CD4-positive, CD25-positive, alpha-beta regulatory T cell (primary cell): ENCODE results near the gene EEF1AKMT4. TPM values are rescaled to one million over a fixed set of nuclear protein-coding genes. Genes with fewer than 3 reads are reported as not detected.

Experiments
- ATAC-seq, 2 donors: fragments of 150-1000 bp; cut with Tn5 transposase; one replicate each; pipeline ENCODE4 v1.10.0; 2021; ENCODE audit warnings: low read depth in 2 of 2, moderate number of reproducible peaks in 2 of 2, moderate library complexity in 1 of 2
- DNase-seq, 3 donors: peaks; one replicate each; pipeline versions ENCODE4 v3.0.0 to v3.0.0-alpha.2; 2012 to 2022; ENCODE audit warnings: mixed read lengths in 1 of 3
- H3K27ac ChIP-seq: one replicate; pipeline ENCODE4 v1.7.0; 2013; ENCODE audit warnings: mild to moderate bottlenecking, low read length; ENCODE audit not compliant: insufficient read depth, poor library complexity, severe bottlenecking
- H3K27me3 ChIP-seq: one replicate; pipeline ENCODE4 v1.7.0; 2013; ENCODE audit warnings: low read length; ENCODE audit not compliant: control insufficient read depth, insufficient read depth
- H3K36me3 ChIP-seq: one replicate; pipeline ENCODE4 v1.7.0; 2013; ENCODE audit warnings: mild to moderate bottlenecking, low read length, moderate library complexity; ENCODE audit not compliant: control insufficient read depth, insufficient read depth
- H3K4me1 ChIP-seq: 2 replicates; pipeline ENCODE4 v1.7.0; 2013; ENCODE audit warnings: mild to moderate bottlenecking, low read length; ENCODE audit not compliant: insufficient read depth, control insufficient read depth, poor library complexity, severe bottlenecking
- H3K4me3 ChIP-seq: one replicate; pipeline ENCODE4 v1.7.0; 2013; ENCODE audit warnings: low read depth, mild to moderate bottlenecking, low read length, moderate library complexity
- H3K9me3 ChIP-seq, 2 experiments: 1 replicate in 1 of 2; 2 replicates in 1 of 2; pipeline ENCODE4 v1.7.0; 2013; ENCODE audit warnings: low read length in 2 of 2, mild to moderate bottlenecking in 1 of 2, moderate library complexity in 1 of 2; ENCODE audit not compliant: control insufficient read depth in 2 of 2
- H3K27ac Mint-ChIP-seq, 3 donors: one replicate each; pipeline ENCODE4 v1.8.0; 2020 to 2022; ENCODE audit warnings: mild to moderate bottlenecking in 3 of 3, mixed read lengths in 3 of 3, moderate library complexity in 2 of 3
- H3K27me3 Mint-ChIP-seq: one replicate; pipeline ENCODE4 v1.8.0; 2022; ENCODE audit warnings: mild to moderate bottlenecking, mixed read lengths
- H3K36me3 Mint-ChIP-seq: one replicate; pipeline ENCODE4 v1.8.0; 2020; ENCODE audit warnings: mixed read lengths
- H3K4me1 Mint-ChIP-seq, 4 donors: one replicate each; pipeline ENCODE4 v1.8.0; 2020 to 2022; ENCODE audit warnings: mixed read lengths in 4 of 4, mild to moderate bottlenecking in 1 of 4
- H3K4me3 Mint-ChIP-seq, 4 donors: one replicate each; pipeline ENCODE4 v1.8.0; 2020 to 2022; ENCODE audit warnings: mild to moderate bottlenecking in 4 of 4, mixed read lengths in 4 of 4, moderate library complexity in 3 of 4
- H3K9me3 Mint-ChIP-seq, 7 donors: one replicate each; pipeline ENCODE4 v1.8.0; 2020 to 2022; ENCODE audit warnings: mixed read lengths in 7 of 7, mild to moderate bottlenecking in 3 of 7, moderate library complexity in 2 of 7
- polyA plus RNA-seq, 4 donors: library from polyadenylated mRNA; unstranded; fragments of 300-500 nt; fragmentation: Illumina TruSeq; gene quantifications; one replicate each; pipeline ENCODE4 v1.2.3, GENCODE V29; 2021
- total RNA-seq: library from RNA; stranded (reverse); gene quantifications from one replicate; pipeline ENCODE4 v1.2.3, GENCODE V29; 2022

Gene EEF1AKMT4
- total RNA-seq (0.84 TPM), polyA plus RNA-seq (1 to 10 TPM; 5.1 to 7.5 (median 5.7) TPM)

GRCh38 chr3:184249412-184250166 is at the start of gene EEF1AKMT4:
Gene EEF1AKMT4 (plus strand): TSS chr3:184249672. CDS start chr3:184249695, 23 bp downstream.
- H3K4me1 ChIP-seq = peaks cover 19% of the 10 kb centered on the region
- H3K9me3 ChIP-seq = no peaks in the 10 kb centered on the region
- DNase-seq (peak; percentile 95 to 99 (median 95)), ATAC-seq (peak; percentile 90)
- Mint-ChIP-seq H3K27me3 (peaks cover 7% of the 10 kb centered on the region), H3K27ac (peak within 1 kb of the TSS; percentile 93 to 97 (median 97)), H3K9me3 (no peaks in the 10 kb centered on the region), H3K36me3 (peaks cover 11% of the 10 kb centered on the region), H3K4me1 (peaks cover 0 to 20% (median 10%) of the 10 kb centered on the region in 4 donors), H3K4me3 (peak within 1 kb of the TSS; percentile 91 to 93 (median 92))
- H3K36me3 ChIP-seq = peaks cover 13% of the 10 kb centered on the region
- H3K27ac ChIP-seq = peak within 1 kb of the TSS; percentile 77
- no peaks in the 10 kb centered on the region for H3K27me3 ChIP-seq
- peak within 1 kb of the TSS; percentile 98 for H3K4me3 ChIP-seq

GRCh38 chr3:184200825-184201224 is 48.6 kb upstream of the EEF1AKMT4 start:
- DNase-seq (no peak), ATAC-seq (no peak)
- Mint-ChIP-seq H3K4me3 (no peak overlapping the region), H3K36me3 (peaks cover 1% of the 10 kb centered on the region), H3K27me3 (peaks cover 9% of the 10 kb centered on the region), H3K4me1 (no peaks in the 10 kb centered on the region), H3K9me3 (peaks cover 0 to 2% (median 0%) of the 10 kb centered on the region in 7 donors), H3K27ac (no peak overlapping the region)
- H3K27me3 ChIP-seq = no peaks in the 10 kb centered on the region
- H3K4me1 ChIP-seq = no peaks in the 10 kb centered on the region
- no peak overlapping the region for H3K27ac ChIP-seq
- H3K4me3 ChIP-seq = no peak overlapping the region
- H3K36me3 ChIP-seq = peaks cover 5% of the 10 kb centered on the region
- no peaks in the 10 kb centered on the region for H3K9me3 ChIP-seq

- Mint-ChIP-seq H3K36me3 (no peaks in the 10 kb centered on the region), H3K9me3 (peaks cover 0 to 4% (median 0%) of the 10 kb centered on the region in 7 donors), H3K4me3 (no peak overlapping the region), H3K27me3 (peaks cover 16% of the 10 kb centered on the region), H3K27ac (peak overlapping the region in 1 of 3 donors; percentile 2), H3K4me1 (no peaks in the 10 kb centered on the region)
- H3K9me3 ChIP-seq = no peaks in the 10 kb centered on the region
- no peaks in the 10 kb centered on the region for H3K4me1 ChIP-seq
- no peak overlapping the region for H3K27ac ChIP-seq
- H3K4me3 ChIP-seq = no peak overlapping the region
- H3K27me3 ChIP-seq = peaks cover 2% of the 10 kb centered on the region
- H3K36me3 ChIP-seq = no peaks in the 10 kb centered on the region
- ATAC-seq (no peak), DNase-seq (no peak)
Observed at GRCh38 chr3:184203526-184203925, 45.9 kb upstream of the EEF1AKMT4 start.

- Mint-ChIP-seq H3K9me3 (peaks cover 0 to 4% (median 0%) of the 10 kb centered on the region in 7 donors), H3K27me3 (peaks cover 21% of the 10 kb centered on the region), H3K4me3 (no peak overlapping the region), H3K4me1 (no peaks in the 10 kb centered on the region), H3K36me3 (no peaks in the 10 kb centered on the region), H3K27ac (no peak overlapping the region)
- Histone ChIP-seq H3K36me3 (no peaks in the 10 kb centered on the region), H3K4me1 (no peaks in the 10 kb centered on the region), H3K9me3 (no peaks in the 10 kb centered on the region), H3K4me3 (no peak overlapping the region), H3K27me3 (peaks cover 2% of the 10 kb centered on the region), H3K27ac (no peak overlapping the region)
- DNase-seq (no peak), ATAC-seq (no peak)
Observed at GRCh38 chr3:184209146-184209923, 40.1 kb upstream of the EEF1AKMT4 start.

GRCh38 chr3:184211297-184211696 is 38.2 kb upstream of the EEF1AKMT4 start:
- Mint-ChIP-seq H3K9me3 (peaks cover 0 to 3% (median 0%) of the 10 kb centered on the region in 7 donors), H3K36me3 (no peaks in the 10 kb centered on the region), H3K4me3 (no peak overlapping the region), H3K4me1 (no peaks in the 10 kb centered on the region), H3K27ac (no peak overlapping the region), H3K27me3 (peaks cover 9% of the 10 kb centered on the region)
- ATAC-seq (no peak), DNase-seq (no peak)
- H3K4me3 ChIP-seq = no peak overlapping the region
- no peak overlapping the region for H3K27ac ChIP-seq
- H3K4me1 ChIP-seq = no peaks in the 10 kb centered on the region
- H3K9me3 ChIP-seq = no peaks in the 10 kb centered on the region
- peaks cover 3% of the 10 kb centered on the region for H3K27me3 ChIP-seq
- no peaks in the 10 kb centered on the region for H3K36me3 ChIP-seq

- DNase-seq (no peak), ATAC-seq (no peak)
- Histone ChIP-seq H3K27me3 (peaks cover 3% of the 10 kb centered on the region), H3K4me1 (no peaks in the 10 kb centered on the region), H3K9me3 (no peaks in the 10 kb centered on the region), H3K4me3 (no peak overlapping the region), H3K36me3 (no peaks in the 10 kb centered on the region), H3K27ac (no peak overlapping the region)
- Mint-ChIP-seq H3K27me3 (peaks cover 5% of the 10 kb centered on the region), H3K4me1 (no peaks in the 10 kb centered on the region), H3K36me3 (no peaks in the 10 kb centered on the region), H3K9me3 (peaks cover 0 to 1% (median 0%) of the 10 kb centered on the region in 7 donors), H3K27ac (no peak overlapping the region), H3K4me3 (no peak overlapping the region)
Observed at GRCh38 chr3:184211718-184212117, 37.8 kb upstream of the EEF1AKMT4 start.

GRCh38 chr3:184218814-184219213 is 30.7 kb upstream of the EEF1AKMT4 start:
- Mint-ChIP-seq H3K4me1 (no peaks in the 10 kb centered on the region), H3K36me3 (no peaks in the 10 kb centered on the region), H3K4me3 (no peak overlapping the region), H3K9me3 (no peaks in the 10 kb centered on the region), H3K27ac (no peak overlapping the region), H3K27me3 (peaks cover 10% of the 10 kb centered on the region)
- H3K4me3 ChIP-seq = no peak overlapping the region
- no peaks in the 10 kb centered on the region for H3K36me3 ChIP-seq
- no peak overlapping the region for H3K27ac ChIP-seq
- H3K27me3 ChIP-seq = peaks cover 3% of the 10 kb centered on the region
- no peaks in the 10 kb centered on the region for H3K9me3 ChIP-seq
- DNase-seq (no peak), ATAC-seq (no peak)
- H3K4me1 ChIP-seq = no peaks in the 10 kb centered on the region
